ENCODE results near the gene GZF1. TPM values are rescaled to one million over a fixed set of nuclear protein-coding genes. Genes with fewer than 3 reads are reported as not detected.
A peak's percentile ranks its signal among the peaks of the same experiment; 100 is the strongest.

GZF1 gene
- total and polyA plus RNA-seq, 4 experiments from 2014 or later, result 2.6 to 14.1 (median 8.2) TPM

GRCh38 chr20:23361119-23361475, 885 bp upstream of the GZF1 start:
- H3K27ac ChIP-seq (ENCODE audit: low read depth, low read length), result peak overlapping the region; percentile 90
- Mint-ChIP-seq H3K9me3 (peaks cover 0 to 3% (median 0%) of the 10 kb centered on the region in 8 donors), H3K27me3 (no peaks in the 10 kb centered on the region), H3K36me3 (peaks cover 13 to 28% of the 10 kb centered on the region in 2 donors), H3K27ac (peak overlapping the region; percentile 93 to 97 (median 96)), H3K4me3 (peak overlapping the region; percentile 84 to 93 (median 86)), H3K4me1 (peaks cover 27 to 73% (median 45%) of the 10 kb centered on the region in 4 donors)
- H3K4me3 ChIP-seq (ENCODE audit: low read length in 2 of 2), result peak overlapping the region; percentile 50 to 91
- peaks cover 42% of the 10 kb centered on the region for H3K4me1 ChIP-seq (ENCODE audit: insufficient read depth, low read length)
- ChIA-PET POLR2A (ENCODE audit: partially characterized antibody) (interaction anchor here (1.0 to 4.8 kb wide), 3 partner anchors 9 to 60 kb away, joined by 5 to 128 read pairs (median 23); partner anchors contain the start of genes NAPB and NXT1), CTCF (ENCODE audit: partially characterized antibody) (interaction anchor here (0.9 to 4.9 kb wide), 3 partner anchors 9 to 57 kb away, joined by 3 to 78 read pairs (median 3); partner anchors contain the start of gene NXT1)
- H3K36me3 ChIP-seq (ENCODE audit: insufficient read depth, low read length), result no peaks in the 10 kb centered on the region
- intact Hi-C loops (cut with micrococcal nuclease), result no loop called here
- H3K27me3 ChIP-seq (ENCODE audit: insufficient read depth, low read length), result no peaks in the 10 kb centered on the region
- no peaks in the 10 kb centered on the region for H3K9me3 ChIP-seq (ENCODE audit: control insufficient read depth in 1 of 2, low read length in 2 of 2)
- DNase-seq, result no peak

- Histone ChIP-seq H3K4me3 (ENCODE audit: low read length in 2 of 2) (peak overlapping the region; percentile 42 to 64), H3K27ac (ENCODE audit: low read depth, low read length) (peak overlapping the region; percentile 90), H3K4me1 (ENCODE audit: insufficient read depth, low read length) (peaks cover 47% of the 10 kb centered on the region), H3K9me3 (ENCODE audit: control insufficient read depth in 1 of 2, low read length in 2 of 2) (no peaks in the 10 kb centered on the region), H3K27me3 (ENCODE audit: insufficient read depth, low read length) (no peaks in the 10 kb centered on the region), H3K36me3 (ENCODE audit: insufficient read depth, low read length) (no peaks in the 10 kb centered on the region)
- Mint-ChIP-seq H3K36me3 (peaks cover 13 to 39% of the 10 kb centered on the region in 2 donors), H3K27ac (peak overlapping the region; percentile 96 to 99 (median 97)), H3K9me3 (peaks cover 0 to 3% (median 0%) of the 10 kb centered on the region in 8 donors), H3K4me1 (peaks cover 33 to 79% (median 50%) of the 10 kb centered on the region in 4 donors), H3K4me3 (peak overlapping the region; percentile 81 to 99 (median 94)), H3K27me3 (no peaks in the 10 kb centered on the region)
- CTCF ChIA-PET (ENCODE audit: partially characterized antibody), result interaction anchor here (2.2 kb wide), 1 partner anchor 13 kb away, joined by 12 read pairs; the partner anchor contains the start of gene NXT1
- DNase-seq, result peak in 1 of 5 donors; percentile 51
- POLR2A ChIA-PET (ENCODE audit: partially characterized antibody), result interaction anchor here (1.2 to 2.1 kb wide), 3 partner anchors 11 to 59 kb away, joined by 3 to 23 read pairs (median 7); partner anchors contain the start of genes NAPB and NXT1
- intact Hi-C loops (cut with micrococcal nuclease), result loop anchor here (1.0 to 2.0 kb wide), 2 partner anchors 14 to 59 kb away; partner anchors contain the start of gene NAPB
These were observed 642 bp downstream of the GZF1 start for GRCh38 chr20:23362392-23363256.

GRCh38 chr20:23363257-23363649, 1.3 kb downstream of the GZF1 start:
- intact Hi-C loops (cut with micrococcal nuclease), result loop anchor here (2.0 kb wide), 1 partner anchor 14 kb away; no protein-coding TSS in a partner anchor
- H3K9me3 Mint-ChIP-seq, result no peaks in the 10 kb centered on the region
- peaks cover 13 to 41% of the 10 kb centered on the region in 2 donors for H3K36me3 Mint-ChIP-seq
- Histone ChIP-seq H3K27ac (ENCODE audit: low read depth, low read length) (peak overlapping the region; percentile 90), H3K27me3 (ENCODE audit: insufficient read depth, low read length) (no peaks in the 10 kb centered on the region), H3K9me3 (ENCODE audit: control insufficient read depth in 1 of 2, low read length in 2 of 2) (no peaks in the 10 kb centered on the region), H3K4me1 (ENCODE audit: insufficient read depth, low read length) (peaks cover 47% of the 10 kb centered on the region), H3K36me3 (ENCODE audit: insufficient read depth, low read length) (no peaks in the 10 kb centered on the region), H3K4me3 (ENCODE audit: low read length in 2 of 2) (peak overlapping the region in 1 of 2 donors; percentile 64)
- ChIA-PET CTCF (ENCODE audit: partially characterized antibody) (interaction anchor here (2.2 kb wide), 1 partner anchor 13 kb away, joined by 12 read pairs; the partner anchor contains the start of gene NXT1), POLR2A (ENCODE audit: partially characterized antibody) (interaction anchor here (1.2 to 1.5 kb wide), 2 partner anchors 10 to 13 kb away, joined by 3 to 7 read pairs; partner anchors contain the start of gene NXT1)
- DNase-seq, result no peak
- peaks cover 33 to 79% (median 51%) of the 10 kb centered on the region in 4 donors for H3K4me1 Mint-ChIP-seq
- peak overlapping the region; percentile 81 to 99 (median 94) for H3K4me3 Mint-ChIP-seq
- H3K27me3 Mint-ChIP-seq, result no peaks in the 10 kb centered on the region
- peak overlapping the region; percentile 96 to 99 (median 97) for H3K27ac Mint-ChIP-seq

- H3K36me3 ChIP-seq (ENCODE audit: insufficient read depth, low read length), result peaks cover 22% of the 10 kb centered on the region
- Mint-ChIP-seq H3K36me3 (peaks cover 25 to 58% of the 10 kb centered on the region in 2 donors), H3K27me3 (no peaks in the 10 kb centered on the region), H3K9me3 (no peaks in the 10 kb centered on the region), H3K4me3 (peak overlapping the region in 5 of 8 donors; percentile 12 to 70 (median 47)), H3K27ac (peak overlapping the region; percentile 32 to 97 (median 87)), H3K4me1 (peaks cover 31 to 67% (median 47%) of the 10 kb centered on the region in 4 donors)
- H3K27me3 ChIP-seq (ENCODE audit: insufficient read depth, low read length), result no peaks in the 10 kb centered on the region
- H3K4me1 ChIP-seq (ENCODE audit: insufficient read depth, low read length), result peaks cover 40% of the 10 kb centered on the region
- H3K27ac ChIP-seq (ENCODE audit: low read depth, low read length), result no peak overlapping the region
- H3K9me3 ChIP-seq (ENCODE audit: control insufficient read depth in 1 of 2, low read length in 2 of 2), result no peaks in the 10 kb centered on the region
- H3K4me3 ChIP-seq (ENCODE audit: low read length in 2 of 2), result no peak overlapping the region
- ChIA-PET CTCF (ENCODE audit: partially characterized antibody) (interaction anchor here (0.9 to 1.1 kb wide), 2 partner anchors 15 to 16 kb away, joined by 3 read pairs; partner anchors contain the start of gene NXT1), POLR2A (ENCODE audit: partially characterized antibody) (no interaction called here)
- intact Hi-C loops (cut with micrococcal nuclease), result no loop called here
- DNase-seq, result peak in 1 of 5 donors; percentile 26
These were observed 3.6 kb downstream of the GZF1 start for GRCh38 chr20:23365390-23366165.

- Histone ChIP-seq H3K4me3 (ENCODE audit: low read length in 2 of 2) (no peak overlapping the region), H3K4me1 (ENCODE audit: insufficient read depth, low read length) (peaks cover 32% of the 10 kb centered on the region), H3K27me3 (ENCODE audit: insufficient read depth, low read length) (no peaks in the 10 kb centered on the region), H3K9me3 (ENCODE audit: control insufficient read depth in 1 of 2, low read length in 2 of 2) (no peaks in the 10 kb centered on the region), H3K27ac (ENCODE audit: low read depth, low read length) (no peak overlapping the region), H3K36me3 (ENCODE audit: insufficient read depth, low read length) (peaks cover 26% of the 10 kb centered on the region)
- ChIA-PET POLR2A (ENCODE audit: partially characterized antibody) (interaction anchor here (1.3 to 1.5 kb wide), 2 partner anchors 8 to 16 kb away, joined by 4 to 8 read pairs; partner anchors contain the start of gene NXT1), CTCF (ENCODE audit: partially characterized antibody) (interaction anchor here (1.1 kb wide), 1 partner anchor 16 kb away, joined by 3 read pairs; the partner anchor contains the start of gene NXT1)
- Mint-ChIP-seq H3K36me3 (peaks cover 29 to 66% of the 10 kb centered on the region in 2 donors), H3K9me3 (no peaks in the 10 kb centered on the region), H3K27ac (peak overlapping the region; percentile 68 to 87 (median 76)), H3K27me3 (no peaks in the 10 kb centered on the region), H3K4me1 (peaks cover 29 to 60% (median 42%) of the 10 kb centered on the region in 4 donors), H3K4me3 (peak overlapping the region in 3 of 8 donors; percentile 34 to 70 (median 63))
- peak in 1 of 5 donors; percentile 20 for DNase-seq
- intact Hi-C loops (cut with micrococcal nuclease), result no loop called here
These were observed 4.4 kb downstream of the GZF1 start for GRCh38 chr20:23366384-23366783.

GRCh38 chr20:23367770-23368169, 5.8 kb downstream of the GZF1 start:
- no peak overlapping the region for H3K4me3 ChIP-seq (ENCODE audit: low read length in 2 of 2)
- intact Hi-C loops (cut with micrococcal nuclease), result no loop called here
- peaks cover 30% of the 10 kb centered on the region for H3K4me1 ChIP-seq (ENCODE audit: insufficient read depth, low read length)
- H3K9me3 ChIP-seq (ENCODE audit: control insufficient read depth in 1 of 2, low read length in 2 of 2), result no peaks in the 10 kb centered on the region
- H3K27me3 Mint-ChIP-seq, result no peaks in the 10 kb centered on the region
- POLR2A ChIA-PET (ENCODE audit: partially characterized antibody), result no interaction called here
- H3K4me1 Mint-ChIP-seq, result peaks cover 28 to 50% (median 41%) of the 10 kb centered on the region in 4 donors
- H3K27ac ChIP-seq (ENCODE audit: low read depth, low read length), result peak overlapping the region; percentile 1
- peaks cover 36 to 71% of the 10 kb centered on the region in 2 donors for H3K36me3 Mint-ChIP-seq
- H3K27ac Mint-ChIP-seq, result peak overlapping the region in 3 of 7 donors; percentile 37 to 85 (median 53)
- DNase-seq, result no peak
- no peak overlapping the region for H3K4me3 Mint-ChIP-seq
- CTCF ChIA-PET (ENCODE audit: partially characterized antibody), result no interaction called here
- peaks cover 38% of the 10 kb centered on the region for H3K36me3 ChIP-seq (ENCODE audit: insufficient read depth, low read length)
- no peaks in the 10 kb centered on the region for H3K9me3 Mint-ChIP-seq
- no peaks in the 10 kb centered on the region for H3K27me3 ChIP-seq (ENCODE audit: insufficient read depth, low read length)

Measured in CD4-positive, alpha-beta memory T cell (primary cell).